Karpas-422 (cell line): ENCODE results near the gene RXRA. TPM values are rescaled to one million over a fixed set of nuclear protein-coding genes. Genes with fewer than 3 reads are reported as not detected.

Experiments used
- DNase-seq: peaks from one replicate; pipeline ENCODE4 v3.0.0-alpha.2; 2015
- H2AFZ ChIP-seq: fragments of 200-600 bp; sonication (generic); 2 replicates; pipeline ENCODE4 v1.6.1; 2014; ENCODE audit warnings: antibody characterized with exemption, low read length, mixed read lengths
- H3K27ac ChIP-seq: fragments of 200-600 bp; sonication (generic); 2 replicates; pipeline ENCODE4 v1.5.1; 2014; ENCODE audit warnings: mild to moderate bottlenecking, low read length, moderate library complexity
- H3K27me3 ChIP-seq: fragments of 200-600 bp; sonication (generic); 2 replicates; pipeline ENCODE4 v1.6.1; 2014; ENCODE audit warnings: low read length, mixed read lengths
- H3K36me3 ChIP-seq: fragments of 200-600 bp; sonication (generic); 2 replicates; pipeline ENCODE4 v1.6.1; 2014; ENCODE audit warnings: low read length, mixed read lengths; ENCODE audit not compliant: insufficient read depth
- H3K4me1 ChIP-seq: fragments of 200-600 bp; sonication (generic); 2 replicates; pipeline ENCODE4 v1.6.1; 2014; ENCODE audit warnings: mild to moderate bottlenecking, low read length, mixed read lengths
- H3K4me2 ChIP-seq: fragments of 200-600 bp; sonication (generic); 2 replicates; pipeline ENCODE4 v1.6.1; 2014; ENCODE audit warnings: low read length, low read depth, mild to moderate bottlenecking; ENCODE audit not compliant: poor library complexity, severe bottlenecking
- H3K4me3 ChIP-seq: fragments of 200-600 bp; sonication (generic); 2 replicates; pipeline ENCODE4 v1.5.1; 2014; ENCODE audit warnings: mild to moderate bottlenecking, antibody characterized with exemption, low read length, mixed read lengths
- H3K79me2 ChIP-seq: fragments of 200-600 bp; sonication (generic); 2 replicates; pipeline ENCODE4 v1.6.1; 2014; ENCODE audit warnings: mild to moderate bottlenecking, low read length, mixed read lengths
- H3K9ac ChIP-seq: fragments of 200-600 bp; sonication (generic); 2 replicates; pipeline ENCODE4 v1.6.0; 2014; ENCODE audit warnings: low read length
- H3K9me2 ChIP-seq: fragments of 200-600 bp; sonication (generic), shearing (Covaris generic); replicated peaks from 2 replicates; pipeline ENCODE4 v1.6.0; 2014; ENCODE audit warnings: mild to moderate bottlenecking, low read length, moderate library complexity; ENCODE audit not compliant: insufficient read depth
- H3K9me3 ChIP-seq: fragments of 300-700, 200-600 bp; sonication (generic); 2 replicates; pipeline ENCODE4 v1.6.1; 2014; ENCODE audit warnings: low read length, mixed read lengths
- H4K20me1 ChIP-seq: fragments of 200-600 bp; sonication (generic); 2 replicates; pipeline ENCODE4 v1.6.1; 2014; ENCODE audit warnings: mild to moderate bottlenecking, antibody characterized with exemption, low read length, low read depth; ENCODE audit not compliant: insufficient read depth
- total RNA-seq: library from RNA; depleted of rRNA; stranded (reverse); fragments of >200 nt; shearing (Covaris generic); gene quantifications from 2 replicates; pipeline ENCODE4 v1.2.3, GENCODE V29; 2014; ENCODE audit warnings: low replicate concordance

Gene RXRA
- total RNA-seq, 1 experiment from 2014 or later: not detected

- no peaks in the 10 kb centered on the region for H3K27me3 ChIP-seq
- H3K79me2 ChIP-seq: no peaks in the 10 kb centered on the region
- no peak overlapping the region for H2AFZ ChIP-seq
- no peaks in the 10 kb centered on the region for H3K4me1 ChIP-seq
- H3K9me3 ChIP-seq: no peaks in the 10 kb centered on the region
- DNase-seq: no peak
- no peak overlapping the region for H3K27ac ChIP-seq
- H3K9ac ChIP-seq: no peak overlapping the region
- H3K36me3 ChIP-seq: no peaks in the 10 kb centered on the region
- H3K4me3 ChIP-seq: no peak overlapping the region
- H4K20me1 ChIP-seq: no peaks in the 10 kb centered on the region
- no peaks in the 10 kb centered on the region for H3K9me2 ChIP-seq
- no peak overlapping the region for H3K4me2 ChIP-seq
Measured at GRCh38 chr9:134416385-134417015, 90.2 kb downstream of the RXRA start.

GRCh38 chr9:134418354-134418753 lies 92.1 kb downstream of the RXRA start:
- H3K9ac ChIP-seq: no peak overlapping the region
- no peaks in the 10 kb centered on the region for H3K79me2 ChIP-seq
- no peaks in the 10 kb centered on the region for H3K9me3 ChIP-seq

GRCh38 chr9:134419000-134419683 lies 92.9 kb downstream of the RXRA start:
- Histone ChIP-seq H3K9ac (no peak overlapping the region), H3K36me3 (no peaks in the 10 kb centered on the region), H3K4me1 (no peaks in the 10 kb centered on the region), H3K9me3 (no peaks in the 10 kb centered on the region), H3K4me2 (no peak overlapping the region), H3K9me2 (no peaks in the 10 kb centered on the region), H3K4me3 (no peak overlapping the region), H3K27ac (no peak overlapping the region), H3K79me2 (no peaks in the 10 kb centered on the region), H4K20me1 (no peaks in the 10 kb centered on the region), H3K27me3 (no peaks in the 10 kb centered on the region), H2AFZ (no peak overlapping the region)
- no peak for DNase-seq

More at GRCh38 chr9:134418354-134418753, 92.1 kb downstream of the RXRA start:
- Histone ChIP-seq H3K4me1 (no peaks in the 10 kb centered on the region), H3K4me3 (no peak overlapping the region), H3K36me3 (no peaks in the 10 kb centered on the region), H4K20me1 (no peaks in the 10 kb centered on the region), H3K4me2 (no peak overlapping the region), H3K9me2 (no peaks in the 10 kb centered on the region), H3K27ac (no peak overlapping the region), H2AFZ (no peak overlapping the region), H3K27me3 (no peaks in the 10 kb centered on the region)
- no peak for DNase-seq

GRCh38 chr9:134419684-134420076 lies 93.4 kb downstream of the RXRA start:
- H3K36me3 ChIP-seq: no peaks in the 10 kb centered on the region
- no peak overlapping the region for H3K9ac ChIP-seq
- H3K9me3 ChIP-seq: no peaks in the 10 kb centered on the region
- H3K79me2 ChIP-seq: no peaks in the 10 kb centered on the region
- no peak overlapping the region for H3K27ac ChIP-seq
- DNase-seq: peak; percentile 74
- H4K20me1 ChIP-seq: no peaks in the 10 kb centered on the region
- no peaks in the 10 kb centered on the region for H3K9me2 ChIP-seq
- H2AFZ ChIP-seq: no peak overlapping the region
- H3K27me3 ChIP-seq: no peaks in the 10 kb centered on the region
- no peaks in the 10 kb centered on the region for H3K4me1 ChIP-seq
- no peak overlapping the region for H3K4me2 ChIP-seq
- H3K4me3 ChIP-seq: no peak overlapping the region

DNA sequence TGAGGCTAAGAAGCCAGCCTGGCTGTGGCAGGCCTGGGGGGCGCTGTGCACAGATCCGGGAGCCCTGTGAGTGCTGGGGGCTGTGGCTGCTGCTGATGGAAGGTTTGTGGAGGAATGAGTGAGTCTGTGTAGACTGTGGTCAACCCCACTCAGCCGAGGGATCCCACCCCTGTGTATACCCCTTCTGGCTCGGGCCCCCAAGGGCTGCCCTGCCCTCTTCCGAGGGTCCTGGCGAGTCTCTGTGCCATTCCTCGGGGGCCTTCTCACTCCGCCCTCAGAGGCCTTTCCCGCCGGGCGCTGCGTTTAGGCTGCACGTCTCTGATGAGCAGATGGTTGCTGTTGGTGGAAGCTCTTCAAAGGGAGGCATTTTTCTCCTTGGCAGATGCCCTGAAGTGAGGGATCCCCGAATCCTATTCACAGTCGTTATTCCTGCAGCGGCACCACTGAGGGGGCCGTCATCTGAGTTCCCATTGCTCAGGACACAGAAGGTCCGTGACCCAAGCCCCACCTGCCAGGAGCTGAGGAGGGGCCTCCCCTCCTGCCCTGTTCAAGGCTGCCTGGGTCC lies 94.1 kb downstream of the RXRA start:
- no peak overlapping the region for H2AFZ ChIP-seq
- no peaks in the 10 kb centered on the region for H3K27me3 ChIP-seq
- H3K9ac ChIP-seq: no peak overlapping the region
- H3K9me3 ChIP-seq: no peaks in the 10 kb centered on the region
- no peak overlapping the region for H3K27ac ChIP-seq
- H4K20me1 ChIP-seq: no peaks in the 10 kb centered on the region
- H3K4me1 ChIP-seq: no peaks in the 10 kb centered on the region
- DNase-seq: no peak
- H3K36me3 ChIP-seq: no peaks in the 10 kb centered on the region
- no peak overlapping the region for H3K4me2 ChIP-seq
- no peaks in the 10 kb centered on the region for H3K9me2 ChIP-seq
- no peaks in the 10 kb centered on the region for H3K79me2 ChIP-seq
- no peak overlapping the region for H3K4me3 ChIP-seq

DNA sequence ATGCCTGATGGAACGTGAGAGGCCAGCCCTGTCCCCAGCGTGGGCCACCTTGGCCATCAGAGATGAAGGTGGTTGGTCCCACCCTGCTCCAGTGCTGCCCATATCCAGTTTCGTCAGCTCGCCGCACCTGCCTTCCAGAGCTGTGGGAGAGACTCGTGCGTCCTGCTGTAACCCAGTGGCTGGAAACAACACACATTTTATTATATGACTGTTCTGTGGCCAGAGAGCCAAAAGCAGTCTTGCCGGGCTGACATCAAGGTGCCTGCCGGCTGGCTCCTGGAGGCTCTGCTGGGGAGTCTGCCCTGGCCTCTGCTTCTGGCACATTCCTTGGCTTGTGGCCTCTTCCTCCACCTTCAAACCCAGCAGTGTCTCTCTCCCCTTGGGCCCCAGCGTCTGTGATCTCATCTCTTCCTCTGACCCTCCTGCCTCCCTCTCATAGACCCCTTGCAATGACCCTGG lies 94.7 kb downstream of the RXRA start:
- H3K9me2 ChIP-seq: no peaks in the 10 kb centered on the region
- no peak overlapping the region for H3K4me3 ChIP-seq
- H3K36me3 ChIP-seq: no peaks in the 10 kb centered on the region
- H3K27me3 ChIP-seq: no peaks in the 10 kb centered on the region
- H4K20me1 ChIP-seq: no peaks in the 10 kb centered on the region
- no peak overlapping the region for H3K9ac ChIP-seq
- no peaks in the 10 kb centered on the region for H3K4me1 ChIP-seq
- H2AFZ ChIP-seq: no peak overlapping the region
- no peak for DNase-seq
- H3K27ac ChIP-seq: no peak overlapping the region
- no peak overlapping the region for H3K4me2 ChIP-seq
- no peaks in the 10 kb centered on the region for H3K79me2 ChIP-seq
- no peaks in the 10 kb centered on the region for H3K9me3 ChIP-seq

- Histone ChIP-seq H3K9me2 (no peaks in the 10 kb centered on the region), H2AFZ (no peak overlapping the region), H3K36me3 (no peaks in the 10 kb centered on the region), H3K79me2 (no peaks in the 10 kb centered on the region), H3K27ac (no peak overlapping the region), H3K27me3 (no peaks in the 10 kb centered on the region), H3K4me1 (no peaks in the 10 kb centered on the region), H3K4me2 (no peak overlapping the region), H3K9ac (no peak overlapping the region), H3K4me3 (no peak overlapping the region), H4K20me1 (no peaks in the 10 kb centered on the region), H3K9me3 (no peaks in the 10 kb centered on the region)
- no peak for DNase-seq
Measured at GRCh38 chr9:134421888-134422287, 95.6 kb downstream of the RXRA start.

GRCh38 chr9:134422301-134423090 lies 96.2 kb downstream of the RXRA start:
- no peak overlapping the region for H3K9ac ChIP-seq
- no peaks in the 10 kb centered on the region for H3K9me2 ChIP-seq
- no peak overlapping the region for H3K4me3 ChIP-seq
- no peaks in the 10 kb centered on the region for H3K9me3 ChIP-seq
- H3K4me1 ChIP-seq: no peaks in the 10 kb centered on the region
- H2AFZ ChIP-seq: no peak overlapping the region
- no peak for DNase-seq
- H3K27ac ChIP-seq: no peak overlapping the region
- no peaks in the 10 kb centered on the region for H4K20me1 ChIP-seq
- no peaks in the 10 kb centered on the region for H3K79me2 ChIP-seq
- H3K36me3 ChIP-seq: no peaks in the 10 kb centered on the region
- H3K4me2 ChIP-seq: no peak overlapping the region
- no peaks in the 10 kb centered on the region for H3K27me3 ChIP-seq
